ENCODE measurements around the gene EVA1B.

Gene EVA1B

GRCh38 chr1:36307601-36308330 lies 15.7 kb downstream of the EVA1B start:
- no peak for DNase-seq

GRCh38 chr1:36306902-36307456 lies 16.5 kb downstream of the EVA1B start:
- peak; percentile 84 for DNase-seq

GRCh38 chr1:36306210-36306901 lies 17.1 kb downstream of the EVA1B start, which contains the start of gene SH3D21:
Gene SH3D21 (plus strand): TSS chr1:36306368. CDS start chr1:36306421, 53 bp downstream.
- DNase-seq: no peak

GRCh38 chr1:36305915-36306209 lies 17.6 kb downstream of the EVA1B start:
- DNase-seq: no peak

- no peak for DNase-seq
Measured at GRCh38 chr1:36304970-36305914, 18.2 kb downstream of the EVA1B start.

GRCh38 chr1:36304521-36304920 lies 18.9 kb downstream of the EVA1B start:
- DNase-seq: no peak

- DNase-seq: no peak
Measured at GRCh38 chr1:36303650-36304360, 19.6 kb downstream of the EVA1B start.

- no peak for DNase-seq
Measured at GRCh38 chr1:36303244-36303643, 20.2 kb downstream of the EVA1B start.

- DNase-seq: no peak
Measured at GRCh38 chr1:36301220-36301619, 22.2 kb downstream of the EVA1B start.

GRCh38 chr1:36300526-36300925 lies 22.9 kb downstream of the EVA1B start:
- DNase-seq: no peak

- no peak for DNase-seq
Measured at GRCh38 chr1:36298640-36299039, 24.8 kb downstream of the EVA1B start.

- DNase-seq: no peak
Measured at GRCh38 chr1:36297062-36297461, 26.4 kb downstream of the EVA1B start.

GRCh38 chr1:36295390-36295789 lies 28.1 kb downstream of the EVA1B start:
- DNase-seq: no peak

- DNase-seq: no peak
Measured at GRCh38 chr1:36287595-36287994, 35.9 kb downstream of the EVA1B start.

- no peak for DNase-seq
Measured at GRCh38 chr1:36286802-36287201, 36.6 kb downstream of the EVA1B start.

- peak; percentile 30 for DNase-seq
Measured at GRCh38 chr1:36285443-36286101, 37.9 kb downstream of the EVA1B start.

- no peak for DNase-seq
Measured at GRCh38 chr1:36284517-36284916, 38.9 kb downstream of the EVA1B start.

GRCh38 chr1:36284061-36284460 lies 39.4 kb downstream of the EVA1B start:
- no peak for DNase-seq

GRCh38 chr1:36279789-36280296 lies 43.6 kb downstream of the EVA1B start:
- no peak for DNase-seq

GRCh38 chr1:36279110-36279788 lies 44.2 kb downstream of the EVA1B start:
- DNase-seq: no peak

GRCh38 chr1:36276688-36277087 lies 46.8 kb downstream of the EVA1B start:
- no peak for DNase-seq

Data from activated CD4-positive, alpha-beta T cell treated with anti-CD3 and anti-CD28 coated beads for 1 hour (primary cell).